ENCODE measurements around the gene KCTD14. TPM values are rescaled to one million over a fixed set of nuclear protein-coding genes. Genes with fewer than 3 reads are reported as not detected.

KCTD14 gene
- total RNA-seq, 1 experiment from 2014 or later = 1.6 TPM

GRCh38 chr11:78067704-78068103, 44.6 kb upstream of the KCTD14 start:
- Histone ChIP-seq H3K4me3 (ENCODE audit: low read length) (no peak overlapping the region), H3K36me3 (ENCODE audit: low read depth, low read length) (peaks cover 41% of the 10 kb centered on the region), H3K9me3 (ENCODE audit: low read length) (no peaks in the 10 kb centered on the region), H3K9ac (ENCODE audit: low read length) (no peak overlapping the region), H3K27ac (ENCODE audit: low read length) (no peak overlapping the region), H3K4me1 (ENCODE audit: insufficient read depth, low read length) (no peaks in the 10 kb centered on the region), H4K20me1 (ENCODE audit: low read length) (no peaks in the 10 kb centered on the region), H3K27me3 (ENCODE audit: low read length) (no peaks in the 10 kb centered on the region), H3K4me2 (ENCODE audit: low read length) (no peak overlapping the region), H2AFZ (ENCODE audit: low read length) (no peak overlapping the region), H3F3A (ENCODE audit: low read length, unreplicated experiment) (no peaks in the 10 kb centered on the region), H3K79me2 (ENCODE audit: low read length) (peaks cover 16% of the 10 kb centered on the region), H3K9me2 (replicated peaks; ENCODE audit: low read length) (no peaks in the 10 kb centered on the region)
- intact Hi-C loops (cut with micrococcal nuclease) = no loop called here
- TF ChIP-seq EZH2 (IDR thresholded peaks at IDR 0.05; ENCODE audit: low read length, unreplicated experiment) (no peak), CTCF (conservative IDR thresholded peaks at IDR 0.05; ENCODE audit: low read depth, low read length) (no peak), EZH2phosphoT487 (IDR thresholded peaks at IDR 0.05; ENCODE audit: borderline replicate concordance, low read length) (no peak)
- no TSS peak for BruUV-seq (replicated peaks)
- ChIA-PET POLR2A (ENCODE audit: unreplicated experiment) (no interaction called here), CTCF (no interaction called here)
- ATAC-seq = no peak
- DNase-seq = no peak

GRCh38 chr11:78066471-78066870, 43.4 kb upstream of the KCTD14 start:
- H3K4me2 ChIP-seq (ENCODE audit: low read length) = no peak overlapping the region
- no peak overlapping the region for H3K27ac ChIP-seq (ENCODE audit: low read length)
- H3K4me3 ChIP-seq (ENCODE audit: low read length) = no peak overlapping the region
- H3K27me3 ChIP-seq (ENCODE audit: low read length) = no peaks in the 10 kb centered on the region
- no peak; the same call in 1 of the 2 replicates for ATAC-seq
- TF ChIP-seq EZH2phosphoT487 (IDR thresholded peaks at IDR 0.05; ENCODE audit: borderline replicate concordance, low read length) (no peak), EZH2 (IDR thresholded peaks at IDR 0.05; ENCODE audit: low read length, unreplicated experiment) (no peak), CTCF (conservative IDR thresholded peaks at IDR 0.05; ENCODE audit: low read depth, low read length) (no peak)
- no peaks in the 10 kb centered on the region for H3F3A ChIP-seq (ENCODE audit: low read length, unreplicated experiment)
- H3K9me3 ChIP-seq (ENCODE audit: low read length) = no peaks in the 10 kb centered on the region
- 0 out of 2 replicates have a peak, but pooled peaks cover 7% of the 10 kb centered on the region for H3K79me2 ChIP-seq (ENCODE audit: low read length)
- DNase-seq = no peak
- peaks cover 31% of the 10 kb centered on the region for H3K36me3 ChIP-seq (ENCODE audit: low read depth, low read length)
- H4K20me1 ChIP-seq (ENCODE audit: low read length) = no peaks in the 10 kb centered on the region
- no peak overlapping the region for H3K9ac ChIP-seq (ENCODE audit: low read length)
- H3K9me2 ChIP-seq (replicated peaks; ENCODE audit: low read length) = no peaks in the 10 kb centered on the region
- ChIA-PET CTCF (interaction anchor here (0.7 kb wide), 1 partner anchor 15 kb away, joined by 3 read pairs; no protein-coding TSS in a partner anchor), POLR2A (ENCODE audit: unreplicated experiment) (no interaction called here)
- no peaks in the 10 kb centered on the region for H3K4me1 ChIP-seq (ENCODE audit: insufficient read depth, low read length)
- intact Hi-C loops (cut with micrococcal nuclease) = no loop called here
- BruUV-seq (replicated peaks) = no TSS peak
- no peak overlapping the region for H2AFZ ChIP-seq (ENCODE audit: low read length)

- Histone ChIP-seq H3K27ac (ENCODE audit: low read length) (no peak overlapping the region), H3K4me1 (ENCODE audit: insufficient read depth, low read length) (no peaks in the 10 kb centered on the region), H3K4me3 (ENCODE audit: low read length) (no peak overlapping the region), H3K36me3 (ENCODE audit: low read depth, low read length) (peaks cover 19% of the 10 kb centered on the region), H3F3A (ENCODE audit: low read length, unreplicated experiment) (no peaks in the 10 kb centered on the region), H3K9ac (ENCODE audit: low read length) (no peak overlapping the region), H3K4me2 (ENCODE audit: low read length) (no peak overlapping the region), H3K27me3 (ENCODE audit: low read length) (no peaks in the 10 kb centered on the region), H3K79me2 (ENCODE audit: low read length) (no peaks in the 10 kb centered on the region), H4K20me1 (ENCODE audit: low read length) (no peaks in the 10 kb centered on the region), H2AFZ (ENCODE audit: low read length) (no peak overlapping the region), H3K9me2 (replicated peaks; ENCODE audit: low read length) (no peaks in the 10 kb centered on the region), H3K9me3 (ENCODE audit: low read length) (no peaks in the 10 kb centered on the region)
- DNase-seq (no peak), ATAC-seq (no peak)
- TF ChIP-seq EZH2 (IDR thresholded peaks at IDR 0.05; ENCODE audit: low read length, unreplicated experiment) (no peak), CTCF (conservative IDR thresholded peaks at IDR 0.05; ENCODE audit: low read depth, low read length) (no peak), EZH2phosphoT487 (IDR thresholded peaks at IDR 0.05; ENCODE audit: borderline replicate concordance, low read length) (no peak)
- intact Hi-C loops (cut with micrococcal nuclease) = no loop called here
- BruUV-seq (replicated peaks) = no TSS peak
- CTCF ChIA-PET = no interaction called here
- POLR2A ChIA-PET (ENCODE audit: unreplicated experiment) = no interaction called here
Observed at GRCh38 chr11:78065203-78065602, 42.1 kb upstream of the KCTD14 start.

Measured in PC-3 (cell line).